ENCODE results near the gene CDH13.

Gene CDH13

GRCh38 chr16:83714286-83714685 is 1087.5 kb downstream of the CDH13 start:
- DNase-seq = no peak

- peak; percentile 68 for DNase-seq
These were observed 1088.6 kb downstream of the CDH13 start for GRCh38 chr16:83715217-83715920.

GRCh38 chr16:83717308-83717707 is 1090.5 kb downstream of the CDH13 start:
- no peak for DNase-seq

- no peak for DNase-seq
These were observed 1091.0 kb downstream of the CDH13 start for GRCh38 chr16:83717814-83718213.

- no peak for DNase-seq
These were observed 1093.4 kb downstream of the CDH13 start for GRCh38 chr16:83720213-83720612.

GRCh38 chr16:83720981-83721380 is 1094.2 kb downstream of the CDH13 start:
- DNase-seq = no peak

- no peak for DNase-seq
These were observed 1094.9 kb downstream of the CDH13 start for GRCh38 chr16:83721676-83722075.

- no peak for DNase-seq
These were observed 1095.9 kb downstream of the CDH13 start for GRCh38 chr16:83722456-83723183.

- DNase-seq = no peak
These were observed 1096.5 kb downstream of the CDH13 start for GRCh38 chr16:83723244-83723643.

GRCh38 chr16:83723901-83724300 is 1097.1 kb downstream of the CDH13 start:
- no peak for DNase-seq

- no peak for DNase-seq
These were observed 1097.8 kb downstream of the CDH13 start for GRCh38 chr16:83724585-83724984.

GRCh38 chr16:83725313-83725712 is 1098.5 kb downstream of the CDH13 start:
- DNase-seq = no peak

GRCh38 chr16:83727018-83727417 is 1100.2 kb downstream of the CDH13 start:
- DNase-seq = no peak

- no peak for DNase-seq
These were observed 1101.1 kb downstream of the CDH13 start for GRCh38 chr16:83727751-83728352.

- DNase-seq = no peak
These were observed 1101.7 kb downstream of the CDH13 start for GRCh38 chr16:83728492-83728891.

GRCh38 chr16:83730812-83731211 is 1104.0 kb downstream of the CDH13 start:
- no peak for DNase-seq

GRCh38 chr16:83732536-83732935 is 1105.8 kb downstream of the CDH13 start:
- DNase-seq = no peak

GRCh38 chr16:83733301-83733700 is 1106.5 kb downstream of the CDH13 start:
- peak; percentile 79 for DNase-seq

- no peak for DNase-seq
These were observed 1107.4 kb downstream of the CDH13 start for GRCh38 chr16:83734136-83734535.

GRCh38 chr16:83737729-83738354 is 1111.1 kb downstream of the CDH13 start:
- no peak for DNase-seq

GRCh38 chr16:83738923-83739503 is 1112.2 kb downstream of the CDH13 start:
- no peak for DNase-seq

- DNase-seq = no peak
These were observed 1115.5 kb downstream of the CDH13 start for GRCh38 chr16:83742124-83742899.

All from NCI-H510A (cell line).